Upper lobe of right lung (tissue), 1 donor: ENCODE data around the gene HHIPL1. TPM values are rescaled to one million over a fixed set of nuclear protein-coding genes. Genes with fewer than 3 reads are reported as not detected.
"Not testable (repeated sequence)": the region's sequence is repeated elsewhere in the genome, so short reads cannot be mapped to it uniquely, and the experiment has no call there.

Source experiments
- ATAC-seq: fragments of 200-7000 bp; cut with Tn5 transposase; one replicate; pipeline ENCODE4 v1.9.1; 2020; ENCODE audit warnings: mild to moderate bottlenecking, moderate library complexity
- DNase-seq: peaks from one replicate; pipeline ENCODE4 v3.0.0-alpha.2; 2020
- H3K27ac ChIP-seq: fragments of 200-600 bp; one replicate; pipeline ENCODE4 v1.8.0; 2022
- H3K27me3 ChIP-seq: fragments of 200-600 bp; one replicate; pipeline ENCODE4 v1.8.0; 2022; ENCODE audit warnings: mild to moderate bottlenecking
- H3K36me3 ChIP-seq: fragments of 200-600 bp; one replicate; pipeline ENCODE4 v1.8.0; 2022
- H3K4me1 ChIP-seq: fragments of 200-600 bp; one replicate; pipeline ENCODE4 v1.8.0; 2022
- H3K4me3 ChIP-seq: fragments of 200-600 bp; one replicate; pipeline ENCODE4 v1.8.0; 2022; ENCODE audit warnings: mild to moderate bottlenecking
- H3K9me3 ChIP-seq: fragments of 200-600 bp; one replicate; pipeline ENCODE4 v1.8.0; 2022
- CTCF ChIP-seq: fragments of 200-600 bp; IDR thresholded peaks from one replicate; pipeline ENCODE4 v1.8.0; 2022; ENCODE audit warnings: antibody characterized with exemption
- intact Hi-C: fragments of 100-400 bp; cut with DNase I; formaldehyde crosslinking; loops from one replicate; pipeline ENCODE4 v1.11.0; 2022
- total RNA-seq: library from RNA; stranded (reverse); fragmentation: NEBNext Ultra II Directional; extraction: Animal tissue kit (Norgen Biotek cat#: 25700); gene quantifications from one replicate; pipeline ENCODE4 v1.2.1, GENCODE V29; 2021
- donor health status: DM: no; HTN: yes; CAD: no; lungs with severe emphysema.

Gene HHIPL1
- total RNA-seq, 1 donor from 2014 or later = 1.6 TPM

- DNase-seq (no peak), ATAC-seq (no peak)
- intact Hi-C loops = no loop called here
- Histone ChIP-seq H3K36me3 (no peaks in the 10 kb centered on the region), H3K4me1 (no peaks in the 10 kb centered on the region), H3K4me3 (no peak overlapping the region), H3K27me3 (no peaks in the 10 kb centered on the region), H3K27ac (no peak overlapping the region), H3K9me3 (no peaks in the 10 kb centered on the region)
- no peak for TF ChIP-seq CTCF
These were observed 11.0 kb upstream of the HHIPL1 start for GRCh38 chr14:99633918-99634317.

- Histone ChIP-seq H3K9me3 (no peaks in the 10 kb centered on the region), H3K27ac (no peak overlapping the region), H3K27me3 (no peaks in the 10 kb centered on the region), H3K36me3 (no peaks in the 10 kb centered on the region), H3K4me3 (no peak overlapping the region), H3K4me1 (no peaks in the 10 kb centered on the region)
- intact Hi-C loops = no loop called here
- TF ChIP-seq CTCF = no peak
- DNase-seq (no peak), ATAC-seq (no peak)
These were observed 10.5 kb upstream of the HHIPL1 start for GRCh38 chr14:99634443-99634842.

- H3K27me3 ChIP-seq = no peaks in the 10 kb centered on the region
- H3K4me1 ChIP-seq = no peaks in the 10 kb centered on the region
- no peak for TF ChIP-seq CTCF
- DNase-seq (no peak), ATAC-seq (no peak)
- no peaks in the 10 kb centered on the region for H3K36me3 ChIP-seq
- H3K9me3 ChIP-seq = no peaks in the 10 kb centered on the region
- H3K4me3 ChIP-seq = no peak overlapping the region
- H3K27ac ChIP-seq = no peak overlapping the region
- intact Hi-C loops = no loop called here
These were observed 9.8 kb upstream of the HHIPL1 start for GRCh38 chr14:99635116-99635515.

GRCh38 chr14:99636487-99636886, 8.4 kb upstream of the HHIPL1 start:
- Histone ChIP-seq H3K36me3 (no peaks in the 10 kb centered on the region), H3K27ac (no peak overlapping the region), H3K27me3 (no peaks in the 10 kb centered on the region), H3K9me3 (no peaks in the 10 kb centered on the region), H3K4me1 (no peaks in the 10 kb centered on the region), H3K4me3 (no peak overlapping the region)
- no peak for ATAC-seq
- TF ChIP-seq CTCF = no peak
- intact Hi-C loops = no loop called here
- no peak for DNase-seq

- H3K27me3 ChIP-seq = no peaks in the 10 kb centered on the region
- no peaks in the 10 kb centered on the region for H3K4me1 ChIP-seq
- intact Hi-C loops = no loop called here
- no peaks in the 10 kb centered on the region for H3K9me3 ChIP-seq
- TF ChIP-seq CTCF = no peak
- no peak for DNase-seq
- H3K36me3 ChIP-seq = no peaks in the 10 kb centered on the region
- H3K27ac ChIP-seq = no peak overlapping the region
- no peak overlapping the region for H3K4me3 ChIP-seq
- ATAC-seq = no peak
These were observed 7.3 kb upstream of the HHIPL1 start for GRCh38 chr14:99637624-99638023.

- H3K27ac ChIP-seq, H3K36me3 ChIP-seq, H3K4me1 ChIP-seq, DNase-seq, intact Hi-C loops, H3K9me3 ChIP-seq, ATAC-seq, H3K4me3 ChIP-seq: not testable (repeated sequence)
- peaks cover 10% of the 10 kb centered on the region for H3K27me3 ChIP-seq
These were observed 2.2 kb upstream of the HHIPL1 start for GRCh38 chr14:99642771-99643170.
